Heart left ventricle (tissue), 16 donors: Measurements from ENCODE around the gene AP5B1. TPM values are rescaled to one million over a fixed set of nuclear protein-coding genes. Genes with fewer than 3 reads are reported as not detected.

ENCODE experiments used
- ATAC-seq, 4 donors: fragments of 200-7000 bp; cut with Tn5 transposase; one replicate each; pipeline ENCODE4 v1.9.1; 2020 to 2022; ENCODE audit warnings: moderate library complexity in 4 of 4, mild to moderate bottlenecking in 3 of 4, moderate number of reproducible peaks in 1 of 4
- DNase-seq, 5 donors: peaks; one replicate each; pipeline ENCODE4 v3.0.0-alpha.2; 2020
- H3K27ac ChIP-seq, 12 donors: fragments of 200-600 bp; sonication (generic) in 4 of 12; one replicate each; pipeline versions ENCODE4 v1.5.0 to v1.8.0; 2016 to 2022; ENCODE audit warnings: mild to moderate bottlenecking in 2 of 12
- H3K27me3 ChIP-seq, 9 donors: fragments of 200-600 bp; sonication (generic) in 2 of 9; one replicate each; pipeline versions ENCODE4 v1.5.1 to v1.8.0; 2016 to 2022; ENCODE audit warnings: mild to moderate bottlenecking in 3 of 9
- H3K36me3 ChIP-seq, 9 donors: fragments of 200-600 bp; sonication (generic) in 2 of 9; one replicate each; pipeline versions ENCODE4 v1.5.0 to v1.8.0; 2018 to 2022; ENCODE audit warnings: mild to moderate bottlenecking in 2 of 9
- H3K4me1 ChIP-seq, 12 donors: fragments of 200-600 bp; sonication (generic) in 4 of 12; one replicate each; pipeline versions ENCODE4 v1.5.0 to v1.8.0; 2016 to 2022; ENCODE audit warnings: mild to moderate bottlenecking in 3 of 12
- H3K4me3 ChIP-seq, 12 donors: fragments of 200-600 bp; sonication (generic) in 4 of 12; one replicate each; pipeline versions ENCODE4 v1.5.0 to v1.8.0; 2017 to 2022; ENCODE audit warnings: mild to moderate bottlenecking in 9 of 12, moderate library complexity in 4 of 12
- H3K9me3 ChIP-seq, 12 donors: fragments of 200-600 bp; sonication (generic) in 4 of 12; one replicate each; pipeline versions ENCODE4 v1.5.0 to v1.8.0; 2016 to 2022; ENCODE audit warnings: mild to moderate bottlenecking in 1 of 12
- POLR2A ChIP-seq, 2 donors: fragments of 450-650 bp; IDR thresholded peaks; one replicate each; pipeline ENCODE4 v1.6.1; 2017; ENCODE audit warnings: antibody characterized with exemption in 2 of 2, mild to moderate bottlenecking in 2 of 2, moderate library complexity in 2 of 2
- WGBS, 4 donors: extraction: QIAGEN DNeasy Blood & Tissue Kit in 2 of 4; methylation state at CpG; one replicate each; pipeline versions ENCODE4 v1.1.5 to v1.1.7; 2013 to 2018; 5-methylcytosine and 5-hydroxymethylcytosine counted together
- intact Hi-C, 10 donors: fragments of 100-400 bp; cut with DNase I; formaldehyde crosslinking; loops; one replicate each; pipeline versions ENCODE4 v1.11.1 to v1.14.2; 2022
- polyA plus RNA-seq, 2 donors: library from polyadenylated mRNA; stranded (reverse); fragments of 200-250 nt; gene quantifications; one replicate each; pipeline ENCODE4 v1.2.3, GENCODE V29; 2013
- total RNA-seq, 9 donors: library from RNA; depleted of rRNA in 2 of 9; stranded (reverse); fragments of >200 nt in 2 of 9; fragmentation: NEBNext Ultra II Directional in 3 of 9; extraction: Animal tissue kit (Norgen Biotek cat#: 25700) in 3 of 9; gene quantifications; one replicate each; pipeline versions ENCODE4 v1.1.0 to v1.2.4, GENCODE V29; 2016 to 2023
- TF ChIP-seq, protein P1 (sequence below), 12 donors: fragments of 200-600 bp; sonication (generic) in 4 of 12; IDR thresholded peaks; one replicate each; pipeline versions ENCODE4 v1.5.0 to v1.8.0; 2018 to 2022; ENCODE audit warnings: antibody characterized with exemption in 12 of 12, mild to moderate bottlenecking in 5 of 12
- donor health status: ischemic (EF 13 %, LVEDD 7.1; RV severe dilation, severe dysfunction).
- donor health status: healthy with polysubstance abuse.
- donor health status: DM: no; HTN: yes; CAD: no.
- donor health status: DM: no; HTN: no; CAD: no.
- donor health status: ischemic (EF 25% LVEDD 6.9; RV normal size, moderate dysfunction).
- donor health status: ischemic (EF 25% LVEDD 5.7; RV mildly dilated, moderate dysfunction).
- donor health status: healthy.
- donor health status: DM: yes; HTN: yes; CAD: no.
- donor health status: ischemic (EF 35%, LVEDD 5.7; RV mildly dilated, moderate dysfunction).
- donor health status: nonischemic (EF 11% LVEDD 7.7; RV severe dilation, severe dysfunction).
- donor health status: DM: yes; HTN: yes; CAD: no.
- donor health status: PGD.
- donor health status: ischemic (EF 29% LVEDD 5.4; RV normal size, mild dysfunction).
- donor health status: nonischemic (EF 23%, LVEDD 6.1; RV moderate dilation, normal function).

Gene AP5B1
- total and polyA plus RNA-seq, 11 donors = 4.4 to 17.7 (median 8.7) TPM

DNA sequence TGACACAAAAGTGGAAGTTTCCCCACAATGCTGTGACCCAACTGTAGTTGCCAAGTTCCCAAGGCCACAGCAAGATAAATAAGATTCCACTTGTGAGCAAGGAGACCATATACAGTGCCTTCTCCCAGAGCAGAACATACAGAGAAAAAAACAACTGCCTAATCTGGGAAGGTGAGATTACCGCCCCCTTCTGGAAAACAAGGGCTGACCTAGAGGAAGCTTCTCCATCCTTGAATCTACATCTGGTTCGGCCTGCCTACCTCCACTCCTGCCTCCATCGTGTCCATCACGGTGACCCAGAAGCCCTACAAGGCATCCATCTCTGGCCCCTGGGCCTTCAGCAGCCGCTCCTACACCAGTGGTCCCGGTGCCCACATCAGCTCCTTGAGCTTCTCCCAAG lies 54.1 kb downstream of the AP5B1 start:
- no peaks in the 10 kb centered on the region for H3K36me3 ChIP-seq

More for the DNA sequence above, 54.1 kb downstream of the AP5B1 start:
- TF ChIP-seq, protein P1, sequence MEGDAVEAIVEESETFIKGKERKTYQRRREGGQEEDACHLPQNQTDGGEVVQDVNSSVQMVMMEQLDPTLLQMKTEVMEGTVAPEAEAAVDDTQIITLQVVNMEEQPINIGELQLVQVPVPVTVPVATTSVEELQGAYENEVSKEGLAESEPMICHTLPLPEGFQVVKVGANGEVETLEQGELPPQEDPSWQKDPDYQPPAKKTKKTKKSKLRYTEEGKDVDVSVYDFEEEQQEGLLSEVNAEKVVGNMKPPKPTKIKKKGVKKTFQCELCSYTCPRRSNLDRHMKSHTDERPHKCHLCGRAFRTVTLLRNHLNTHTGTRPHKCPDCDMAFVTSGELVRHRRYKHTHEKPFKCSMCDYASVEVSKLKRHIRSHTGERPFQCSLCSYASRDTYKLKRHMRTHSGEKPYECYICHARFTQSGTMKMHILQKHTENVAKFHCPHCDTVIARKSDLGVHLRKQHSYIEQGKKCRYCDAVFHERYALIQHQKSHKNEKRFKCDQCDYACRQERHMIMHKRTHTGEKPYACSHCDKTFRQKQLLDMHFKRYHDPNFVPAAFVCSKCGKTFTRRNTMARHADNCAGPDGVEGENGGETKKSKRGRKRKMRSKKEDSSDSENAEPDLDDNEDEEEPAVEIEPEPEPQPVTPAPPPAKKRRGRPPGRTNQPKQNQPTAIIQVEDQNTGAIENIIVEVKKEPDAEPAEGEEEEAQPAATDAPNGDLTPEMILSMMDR (IDR thresholded peaks at IDR 0.05) = peak in 1 of 12 donors; percentile 3
- no peak for TF ChIP-seq POLR2A (IDR thresholded peaks at IDR 0.05)
- Histone ChIP-seq H3K4me1 (no peaks in the 10 kb centered on the region), H3K27ac (no peak overlapping the region), H3K4me3 (no peak overlapping the region), H3K9me3 (peaks cover 0 to 2% (median 0%) of the 10 kb centered on the region in 12 donors), H3K27me3 (no peaks in the 10 kb centered on the region)
- ATAC-seq (no peak), DNase-seq (no peak)
- intact Hi-C loops = no loop called here
- WGBS, 4 donors = 68 to 83% (median 70%) methylated on average over 6 of the region's 6 CpGs

Other genes starting within 250 kb of the AP5B1 start
- gene LTBP3, start 222.6 kb downstream of the AP5B1 start, total RNA-seq = 100 to 1,000 TPM in 1 of 9 donors, 10 to 100 TPM in 8; 51.4 to 125 (median 88.9) TPM
- gene LTBP3, start 222.6 kb downstream of the AP5B1 start, polyA plus RNA-seq = 10 to 100 TPM; 26.3 to 36.3 TPM
- 10 to 100 TPM; 23.2 to 63.6 (median 33.9) TPM for gene ZNRD2, start 210.5 kb downstream of the AP5B1 start, total RNA-seq
- 100 to 1,000 TPM in 1 of 2 donors, 10 to 100 TPM in 1; 49.7 to 101 TPM for gene ZNRD2, start 210.5 kb downstream of the AP5B1 start, polyA plus RNA-seq
- 10 to 100 TPM; 25.8 to 87.9 (median 38.4) TPM for gene FAM89B, start 208.4 kb downstream of the AP5B1 start, total RNA-seq
- gene FAM89B, start 208.4 kb downstream of the AP5B1 start, polyA plus RNA-seq = 10 to 100 TPM; 46.6 to 50.0 TPM
- 100 to 1,000 TPM in 3 of 9 donors, 10 to 100 TPM in 6; 37.4 to 144 (median 80.9) TPM for gene EHBP1L1, start 204.9 kb downstream of the AP5B1 start, total RNA-seq
- 10 to 100 TPM; 52.3 to 71.4 TPM for gene EHBP1L1, start 204.9 kb downstream of the AP5B1 start, polyA plus RNA-seq
- gene KCNK7, start 185.2 kb downstream of the AP5B1 start, total RNA-seq = under 1 TPM in 7 of 9 donors, not detected in 2; 0.18 to 0.75 (median 0.41) TPM
- 1 to 10 TPM in 1 of 2 donors, under 1 TPM in 1; 0.42 to 1.6 TPM for gene KCNK7, start 185.2 kb downstream of the AP5B1 start, polyA plus RNA-seq
- 10 to 100 TPM; 26.2 to 68.6 (median 31.4) TPM for gene MAP3K11, start 166.8 kb downstream of the AP5B1 start, total RNA-seq
- 10 to 100 TPM; 29.4 to 39.3 TPM for gene MAP3K11, start 166.8 kb downstream of the AP5B1 start, polyA plus RNA-seq
- gene PCNX3, start 165.2 kb downstream of the AP5B1 start, total RNA-seq = 10 to 100 TPM in 8 of 9 donors, 1 to 10 TPM in 1; 9.5 to 23.4 (median 15.4) TPM
- gene PCNX3, start 165.2 kb downstream of the AP5B1 start, polyA plus RNA-seq = 10 to 100 TPM in 1 of 2 donors, 1 to 10 TPM in 1; 7.1 to 14.0 TPM
- gene SIPA1, start 142.9 kb downstream of the AP5B1 start, total RNA-seq = 10 to 100 TPM; 17.0 to 63.3 (median 21.6) TPM
- gene SIPA1, start 142.9 kb downstream of the AP5B1 start, polyA plus RNA-seq = 10 to 100 TPM; 26.5 to 35.5 TPM
- 10 to 100 TPM; 31.2 to 86.4 (median 42.3) TPM for gene RELA, start 118.1 kb downstream of the AP5B1 start, total RNA-seq
- 10 to 100 TPM; 22.2 to 49.5 TPM for gene RELA, start 118.1 kb downstream of the AP5B1 start, polyA plus RNA-seq
- 10 to 100 TPM; 36.4 to 52.5 (median 40.1) TPM for gene KAT5, start 68.7 kb downstream of the AP5B1 start, total RNA-seq
- gene KAT5, start 68.7 kb downstream of the AP5B1 start, polyA plus RNA-seq = 10 to 100 TPM; 39.4 to 62.5 TPM
- 100 to 1,000 TPM in 2 of 9 donors, 10 to 100 TPM in 7; 31.7 to 131 (median 44.6) TPM for gene RNASEH2C, start 60.2 kb downstream of the AP5B1 start, total RNA-seq
- 100 to 1,000 TPM in 1 of 2 donors, 10 to 100 TPM in 1; 90.5 to 120 TPM for gene RNASEH2C, start 60.2 kb downstream of the AP5B1 start, polyA plus RNA-seq
- not detected for gene OVOL1, start 6.1 kb upstream of the AP5B1 start, total RNA-seq
- gene OVOL1, start 6.1 kb upstream of the AP5B1 start, polyA plus RNA-seq = not detected
- under 1 TPM in 4 of 9 donors, not detected in 5; 0.13 to 0.52 (median 0.37) TPM for gene SNX32, start 53.0 kb upstream of the AP5B1 start, total RNA-seq
- under 1 TPM; 0.11 to 0.54 TPM for gene SNX32, start 53.0 kb upstream of the AP5B1 start, polyA plus RNA-seq
- 100 to 1,000 TPM; 289 to 839 (median 424) TPM for gene CFL1, start 77.2 kb upstream of the AP5B1 start, total RNA-seq
- gene CFL1, start 77.2 kb upstream of the AP5B1 start, polyA plus RNA-seq = 100 to 1,000 TPM; 289 to 973 TPM
- 10 to 100 TPM; 24.6 to 39.6 (median 35.5) TPM for gene MUS81, start 79.5 kb upstream of the AP5B1 start, total RNA-seq
- gene MUS81, start 79.5 kb upstream of the AP5B1 start, polyA plus RNA-seq = 10 to 100 TPM; 53.0 to 56.1 TPM
- gene EFEMP2, start 91.8 kb upstream of the AP5B1 start, total RNA-seq = 100 to 1,000 TPM in 3 of 9 donors, 10 to 100 TPM in 6; 67.7 to 123 (median 88.7) TPM
- gene EFEMP2, start 91.8 kb upstream of the AP5B1 start, polyA plus RNA-seq = 10 to 100 TPM; 43.6 to 86.6 TPM
- gene CTSW, start 98.9 kb upstream of the AP5B1 start, total RNA-seq = 1 to 10 TPM in 3 of 9 donors, under 1 TPM in 5, not detected in 1; 0.16 to 9.4 (median 0.90) TPM
- gene CTSW, start 98.9 kb upstream of the AP5B1 start, polyA plus RNA-seq = under 1 TPM; 0.17 to 0.53 TPM
- gene FIBP, start 107.5 kb upstream of the AP5B1 start, total RNA-seq = 10 to 100 TPM; 48.2 to 93.9 (median 57.3) TPM
- 10 to 100 TPM; 35.0 to 74.7 TPM for gene FIBP, start 107.5 kb upstream of the AP5B1 start, polyA plus RNA-seq
- gene CCDC85B, start 109.7 kb upstream of the AP5B1 start, total RNA-seq = 10 to 100 TPM; 32.3 to 78.1 (median 36.9) TPM
- 10 to 100 TPM; 31.3 to 62.1 TPM for gene CCDC85B, start 109.7 kb upstream of the AP5B1 start, polyA plus RNA-seq
- 10 to 100 TPM in 1 of 9 donors, 1 to 10 TPM in 6, under 1 TPM in 2; 0.22 to 13.7 (median 1.5) TPM for gene FOSL1, start 119.4 kb upstream of the AP5B1 start, total RNA-seq
- gene FOSL1, start 119.4 kb upstream of the AP5B1 start, polyA plus RNA-seq = 10 to 100 TPM in 1 of 2 donors, 1 to 10 TPM in 1; 1.2 to 48.1 TPM
- 10 to 100 TPM; 17.0 to 49.0 (median 39.5) TPM for gene C11orf68, start 138.1 kb upstream of the AP5B1 start, total RNA-seq
- gene C11orf68, start 138.1 kb upstream of the AP5B1 start, polyA plus RNA-seq = 10 to 100 TPM; 34.0 to 41.5 TPM
- gene DRAP1, start 138.4 kb upstream of the AP5B1 start, total RNA-seq = 100 to 1,000 TPM in 4 of 9 donors, 10 to 100 TPM in 5; 76.5 to 144 (median 96.9) TPM
- 100 to 1,000 TPM; 168 to 180 TPM for gene DRAP1, start 138.4 kb upstream of the AP5B1 start, polyA plus RNA-seq
- gene TSGA10IP, start 164.5 kb upstream of the AP5B1 start, total RNA-seq = under 1 TPM in 1 of 9 donors, not detected in 8; 0.51 TPM
- gene TSGA10IP, start 164.5 kb upstream of the AP5B1 start, polyA plus RNA-seq = not detected
- 10 to 100 TPM; 21.6 to 57.2 (median 31.1) TPM for gene SART1, start 180.8 kb upstream of the AP5B1 start, total RNA-seq
- 10 to 100 TPM; 40.4 to 70.1 TPM for gene SART1, start 180.8 kb upstream of the AP5B1 start, polyA plus RNA-seq
- 10 to 100 TPM; 13.0 to 25.2 (median 20.7) TPM for gene EIF1AD, start 221.2 kb upstream of the AP5B1 start, total RNA-seq
- 10 to 100 TPM; 12.9 to 44.0 TPM for gene EIF1AD, start 221.2 kb upstream of the AP5B1 start, polyA plus RNA-seq
- 100 to 1,000 TPM in 7 of 9 donors, 10 to 100 TPM in 2; 68.7 to 227 (median 187) TPM for gene BANF1, start 221.5 kb upstream of the AP5B1 start, total RNA-seq
- 100 to 1,000 TPM; 220 to 345 TPM for gene BANF1, start 221.5 kb upstream of the AP5B1 start, polyA plus RNA-seq
- gene CST6, start 231.0 kb upstream of the AP5B1 start, total RNA-seq = 1 to 10 TPM in 3 of 9 donors, under 1 TPM in 1, not detected in 5; 0.87 to 8.3 (median 2.3) TPM
- gene CST6, start 231.0 kb upstream of the AP5B1 start, polyA plus RNA-seq = 1 to 10 TPM in 1 of 2 donors, not detected in 1; 6.3 TPM
- gene CATSPER1, start 245.5 kb upstream of the AP5B1 start, total RNA-seq = under 1 TPM in 2 of 9 donors, not detected in 7; 0.35 to 0.91 TPM
- gene CATSPER1, start 245.5 kb upstream of the AP5B1 start, polyA plus RNA-seq = under 1 TPM in 1 of 2 donors, not detected in 1; 0.12 TPM